ENCODE results near the gene GMCL1.
"Not testable (repeated sequence)": the region's sequence is repeated elsewhere in the genome, so short reads cannot be mapped to it uniquely, and the experiment has no call there.

GMCL1 gene

DNA sequence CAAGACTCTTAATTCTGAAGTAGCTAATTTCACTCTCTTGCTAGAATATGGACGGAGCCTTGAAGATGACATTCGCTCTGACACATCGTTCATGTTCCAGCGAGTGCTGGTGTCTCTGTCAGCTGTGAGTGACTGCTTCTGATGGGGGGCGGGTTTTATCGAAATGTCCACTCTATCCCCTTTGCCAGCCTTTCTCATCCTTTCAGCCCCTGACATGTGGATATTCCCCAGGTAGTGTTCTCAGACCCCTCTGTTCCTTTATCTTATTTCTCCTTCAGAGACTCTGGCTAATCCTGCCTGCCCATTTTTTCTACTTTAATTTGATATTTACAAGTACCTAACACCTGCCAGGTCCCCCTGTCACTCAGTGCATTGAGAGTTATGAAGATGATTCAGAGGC, 18.9 kb upstream of the GMCL1 start:
- DNase-seq, result no peak

DNA sequence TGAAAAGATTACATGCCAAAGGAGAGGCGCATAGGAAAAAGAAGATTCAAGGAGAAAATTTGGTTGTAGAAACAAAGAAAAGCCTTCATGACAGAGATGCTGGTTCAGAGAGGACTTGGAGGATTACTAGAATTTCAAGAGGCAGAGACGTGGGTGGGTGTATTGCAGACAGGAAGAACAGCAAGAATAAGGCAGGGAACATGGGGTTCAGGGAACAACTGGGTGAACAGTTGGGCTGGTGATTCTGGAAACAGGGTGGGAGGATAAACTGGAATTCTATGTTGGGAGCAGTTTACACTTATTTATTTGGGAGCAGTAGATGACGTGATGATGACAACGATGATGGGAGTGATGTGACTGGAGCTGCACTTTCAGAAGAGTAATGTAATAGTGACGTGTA, 18.4 kb upstream of the GMCL1 start:
- no peak for DNase-seq

DNA sequence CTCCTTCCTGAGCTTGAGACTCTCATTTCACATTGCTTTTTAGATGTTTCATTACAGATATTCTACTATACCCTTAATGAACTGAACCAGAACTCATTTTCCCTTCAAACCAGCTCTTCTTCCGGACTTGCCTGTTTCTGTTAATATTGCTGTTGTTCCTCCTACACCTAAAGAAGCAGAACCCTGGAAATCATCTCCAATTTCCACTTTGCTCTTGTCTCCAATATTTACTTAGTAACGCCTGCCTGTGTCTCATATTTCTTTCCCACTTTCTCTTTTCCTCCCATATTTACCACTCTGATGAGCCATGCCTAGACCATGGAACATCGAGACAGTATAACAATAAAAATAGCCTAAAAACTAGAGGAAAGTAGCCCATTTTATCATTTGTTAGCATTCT, 17.9 kb upstream of the GMCL1 start:
- DNase-seq, result no peak

DNA sequence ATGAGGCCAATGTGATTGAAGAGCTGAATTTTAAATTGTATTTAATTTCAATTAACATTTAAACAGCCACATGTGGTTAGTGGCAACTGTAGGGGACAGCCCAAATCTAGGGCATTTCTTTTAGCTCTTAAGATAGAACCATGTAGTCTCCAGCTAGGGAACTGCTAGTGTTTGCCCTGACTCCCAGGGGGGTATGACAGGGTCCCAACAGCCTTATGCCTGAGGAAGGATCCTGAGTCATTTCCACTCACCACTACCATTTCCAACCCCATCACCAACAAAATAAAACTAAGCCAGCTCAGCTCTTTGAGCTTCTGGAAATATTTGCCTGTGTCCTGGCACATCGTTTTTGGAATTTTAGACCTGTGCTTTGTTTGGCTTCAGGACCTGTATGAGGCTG, 13.7 kb upstream of the GMCL1 start:
- no peak for DNase-seq

DNA sequence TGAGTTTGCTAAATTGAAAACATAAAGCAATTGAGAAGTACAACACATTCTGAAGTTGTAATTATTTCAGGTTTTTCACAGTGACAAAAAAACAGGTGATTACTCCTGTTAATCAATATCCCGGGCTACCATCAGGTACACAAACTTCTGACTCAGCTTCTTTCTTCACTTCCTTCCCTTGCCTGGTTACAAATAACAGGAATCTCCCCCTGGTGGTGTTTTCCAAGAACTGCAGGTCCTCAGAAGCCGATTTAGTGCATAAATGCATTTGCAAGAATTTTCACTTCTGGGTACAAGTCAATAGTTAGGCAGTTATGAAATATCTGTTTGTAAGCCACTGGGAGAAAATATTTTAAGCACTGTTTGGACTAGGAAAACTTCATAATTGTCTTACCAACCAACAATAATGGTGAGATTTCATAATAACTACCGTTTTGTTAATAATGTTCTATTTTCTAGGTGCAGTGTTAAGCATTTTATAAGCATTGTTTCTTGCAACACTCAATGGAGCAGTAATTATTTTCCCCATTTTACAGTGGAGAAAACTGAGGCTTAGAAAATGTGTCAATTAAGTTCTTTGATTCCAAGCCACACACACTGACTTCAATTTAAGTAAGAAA, 12.4 kb upstream of the GMCL1 start:
- peak; percentile 87 for DNase-seq

DNA sequence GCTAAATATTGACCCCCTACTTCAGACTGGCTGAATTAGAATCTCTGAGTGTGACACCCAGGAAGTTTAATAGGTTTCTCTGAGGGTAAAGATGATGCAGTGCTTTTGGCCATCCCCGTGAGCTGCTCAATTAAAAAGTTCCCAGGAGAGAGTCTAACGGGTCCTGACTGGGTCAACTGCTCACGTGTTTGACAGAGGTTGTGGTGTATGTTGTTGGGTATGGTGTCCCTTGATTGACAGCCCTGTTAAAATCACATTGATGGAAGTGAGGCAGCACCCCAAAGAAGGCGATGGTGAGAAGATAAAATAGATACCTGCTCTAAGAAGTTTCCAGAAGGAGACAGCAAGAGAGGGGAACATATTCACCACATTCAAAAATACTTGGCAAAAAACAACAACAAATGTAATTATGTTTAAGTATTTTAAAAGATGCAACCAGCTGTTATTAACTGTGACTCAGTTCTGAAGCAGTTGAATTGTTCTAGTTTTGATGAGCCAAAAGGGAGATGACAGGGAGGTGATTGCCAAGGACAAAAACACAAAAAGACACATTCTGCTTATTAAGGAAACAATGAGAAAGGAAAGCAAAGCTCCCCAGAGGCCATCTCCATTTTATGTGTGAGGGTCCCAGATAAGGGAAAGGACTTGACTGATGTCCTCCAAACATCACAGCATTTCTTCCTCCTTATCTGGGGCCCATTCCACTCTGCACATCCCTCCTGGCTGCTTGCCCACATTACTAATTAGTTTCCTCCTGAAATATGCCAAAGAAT, 11.5 kb upstream of the GMCL1 start:
- no peak for DNase-seq

DNA sequence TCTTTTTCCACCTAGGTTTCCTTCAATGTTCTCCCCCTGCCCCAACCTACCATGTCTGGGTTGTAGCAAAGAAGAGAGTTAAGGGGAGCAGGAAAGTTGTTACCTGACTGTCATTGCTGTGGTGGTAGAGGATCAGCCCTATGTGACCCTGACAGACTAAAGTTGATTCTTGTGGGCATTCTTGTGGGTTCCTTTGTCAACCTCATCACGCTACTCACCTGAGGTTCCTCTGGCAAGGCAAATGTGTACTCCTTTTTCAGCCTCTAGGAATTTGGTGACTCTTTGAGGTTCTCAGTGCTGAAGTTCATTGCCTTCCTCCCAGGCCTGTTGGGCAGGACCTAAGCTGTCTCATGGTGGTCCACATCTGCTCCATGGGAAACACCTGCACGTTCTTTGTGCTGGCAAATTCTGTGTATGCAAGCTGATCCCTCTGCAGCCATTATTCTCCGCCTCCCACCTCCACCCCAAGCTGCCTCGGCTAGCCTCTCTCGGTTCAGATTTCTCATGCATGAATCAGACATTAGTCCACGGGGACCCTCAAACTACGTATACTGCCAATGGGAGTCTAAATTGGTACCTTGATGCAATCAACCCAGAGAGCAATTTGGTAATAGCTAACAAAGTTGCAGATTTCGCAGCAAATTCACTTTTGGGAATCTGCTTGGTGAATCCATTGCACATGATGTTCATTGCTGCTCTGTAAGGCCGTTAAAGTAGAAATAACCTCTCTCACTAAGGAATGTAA, 1.5 kb upstream of the GMCL1 start:
- DNase-seq, result no peak

DNA sequence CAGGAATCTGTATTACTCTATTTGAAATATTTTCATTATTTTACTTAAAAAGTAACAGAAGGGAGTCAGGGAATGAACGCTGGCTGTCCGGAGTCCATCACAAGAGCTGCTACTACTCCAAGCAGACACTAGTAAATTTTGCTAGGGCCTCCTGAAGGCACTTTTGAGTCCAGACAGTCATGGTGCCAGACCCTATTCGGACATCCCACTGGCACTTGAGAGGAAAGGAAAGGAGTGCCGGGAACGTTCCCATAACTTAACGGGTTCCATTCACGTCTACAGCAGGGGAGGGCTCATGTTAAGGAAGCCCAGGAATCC, 563 bp upstream of the GMCL1 start:
- DNase-seq, result no peak

DNA sequence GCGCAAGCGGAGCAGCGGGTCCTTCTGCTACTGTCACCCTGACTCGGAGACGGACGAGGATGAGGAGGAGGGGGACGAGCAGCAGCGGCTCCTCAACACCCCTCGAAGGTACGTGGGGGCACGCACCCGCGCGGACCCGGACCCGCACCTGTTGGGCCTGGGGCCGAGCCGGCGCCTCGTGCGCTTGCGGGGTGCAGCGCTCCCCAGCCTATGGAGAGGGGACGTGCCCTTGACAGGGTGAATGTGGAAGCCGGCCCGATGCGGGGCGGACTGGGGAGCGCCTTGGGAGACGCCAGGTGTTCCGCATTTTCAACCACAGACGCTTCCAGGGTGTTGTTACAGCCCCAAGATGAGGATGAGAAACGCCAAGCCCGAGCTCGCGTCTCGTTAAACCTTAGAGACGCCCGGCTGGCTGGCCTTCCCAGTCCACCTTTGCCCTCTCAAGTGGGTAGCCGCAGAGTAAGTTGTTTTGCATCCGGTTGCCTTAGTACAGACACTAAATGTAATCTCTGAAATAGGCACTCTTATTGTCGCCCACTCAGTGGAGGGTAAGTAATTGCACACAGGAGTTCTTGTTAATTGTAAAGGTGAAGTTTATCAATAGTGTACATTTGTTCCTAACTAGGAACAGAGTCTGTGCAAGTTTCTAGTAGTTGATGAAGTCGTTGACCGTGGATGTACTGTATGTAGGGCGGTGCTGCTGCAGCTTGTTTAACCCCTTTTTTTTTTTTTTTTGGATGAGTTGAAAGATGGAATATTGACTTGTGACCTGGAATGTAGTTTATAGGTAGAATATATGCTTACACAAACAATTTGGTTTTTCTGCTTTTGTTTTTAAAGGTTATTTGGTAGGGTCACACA, 815 bp downstream of the GMCL1 start:
- DNase-seq, result peak; percentile 30

DNA sequence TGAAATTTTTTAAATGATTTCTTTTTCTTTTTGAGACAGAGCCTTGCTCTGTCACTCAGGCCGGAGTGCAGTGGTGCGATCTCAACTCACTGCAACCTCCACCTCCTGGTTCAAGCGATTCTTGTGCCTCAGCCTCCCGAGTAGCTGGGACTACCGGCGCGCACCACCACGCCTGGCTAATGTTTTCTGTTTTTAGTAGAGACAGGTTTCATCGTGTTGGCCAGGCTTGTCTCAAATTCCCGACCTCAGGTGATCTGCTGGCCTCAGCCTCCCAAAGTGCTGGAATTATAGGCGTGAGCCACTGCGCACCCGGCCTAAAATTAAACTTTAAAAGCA, 1.4 kb downstream of the GMCL1 start:
- DNase-seq, result not testable (repeated sequence)

DNA sequence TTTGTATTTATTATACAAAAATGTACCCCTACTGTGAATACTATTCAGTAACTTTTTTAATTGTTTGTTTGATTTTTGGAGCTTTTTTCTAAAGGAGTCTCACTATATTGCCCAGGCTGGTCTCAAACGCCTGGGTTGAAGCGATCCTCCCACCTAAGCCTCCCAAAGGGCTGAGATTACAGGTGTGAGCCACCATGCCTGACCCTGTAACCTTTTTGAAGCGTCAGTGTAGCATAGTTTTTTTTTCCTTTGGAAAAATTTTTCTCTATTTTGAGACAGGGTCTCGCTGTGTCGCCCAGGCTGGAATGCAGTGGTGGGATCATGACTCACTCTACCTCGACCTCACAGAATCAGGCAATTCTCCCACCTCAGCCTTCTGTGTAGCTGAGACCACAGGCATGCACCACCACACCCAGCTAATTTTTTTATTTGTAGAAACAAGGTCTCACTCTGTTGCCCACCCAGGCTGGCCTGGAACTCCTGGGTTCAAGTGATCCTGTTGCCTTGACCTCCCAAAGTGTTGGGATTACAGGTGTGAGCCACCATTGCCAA, 2.0 kb downstream of the GMCL1 start:
- DNase-seq, result no peak

DNA sequence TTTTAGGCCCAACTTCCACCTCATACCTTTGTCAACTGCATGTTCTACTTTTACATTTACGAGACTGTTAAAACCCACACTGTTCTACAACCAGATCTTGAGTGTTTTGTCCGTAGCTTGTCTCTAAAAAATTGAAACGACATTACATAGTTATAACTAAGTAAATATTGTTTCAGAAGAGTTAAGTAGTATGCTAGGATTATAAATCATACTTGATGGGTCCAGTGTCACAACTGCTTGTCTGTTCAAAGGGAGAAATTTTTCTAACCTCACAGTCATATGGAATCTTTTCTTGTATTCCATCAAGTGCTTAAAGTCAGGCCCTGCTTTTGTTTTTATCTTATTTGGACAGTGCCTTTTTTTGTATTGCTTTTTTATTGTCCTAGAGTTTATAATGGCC, 4.3 kb downstream of the GMCL1 start:
- no peak for DNase-seq

DNA sequence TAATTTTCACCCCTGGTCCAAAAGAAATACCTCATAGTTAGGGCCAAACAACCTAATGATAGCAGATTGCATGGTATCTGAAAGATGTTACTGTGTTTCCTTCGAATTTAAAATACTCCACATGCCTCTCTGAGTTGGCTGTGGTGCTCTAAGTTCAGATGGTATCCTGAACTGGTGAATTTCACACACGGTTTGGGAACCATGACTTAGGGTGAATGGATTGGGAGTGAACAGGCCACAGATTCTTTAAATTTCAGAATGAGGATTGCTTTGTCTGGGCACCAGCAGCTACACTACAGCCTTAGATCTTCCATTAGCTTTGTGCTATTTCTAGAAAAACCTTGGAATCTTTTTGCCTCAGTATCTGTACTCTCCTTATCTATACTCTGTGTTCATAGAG, 6.2 kb downstream of the GMCL1 start:
- DNase-seq, result no peak

DNA sequence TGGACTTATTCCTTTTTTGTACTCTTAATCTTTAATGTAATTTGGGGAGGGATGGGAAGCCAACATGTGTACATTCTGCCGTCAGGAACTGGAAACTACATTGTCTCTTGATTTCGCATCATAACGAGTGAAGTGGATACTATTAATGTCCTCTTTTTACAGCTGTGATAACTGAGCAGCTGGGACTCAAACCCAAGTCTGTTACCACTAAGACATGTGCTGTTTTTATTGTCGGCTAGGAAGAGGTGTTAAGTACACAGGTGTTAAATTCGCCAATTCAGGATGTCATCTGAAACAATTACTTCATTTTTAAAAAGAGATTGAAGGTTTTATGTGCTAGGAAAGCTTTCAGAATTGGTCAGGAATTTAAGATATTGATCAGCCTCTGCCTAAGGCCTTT, 6.9 kb downstream of the GMCL1 start:
- no peak for DNase-seq

DNA sequence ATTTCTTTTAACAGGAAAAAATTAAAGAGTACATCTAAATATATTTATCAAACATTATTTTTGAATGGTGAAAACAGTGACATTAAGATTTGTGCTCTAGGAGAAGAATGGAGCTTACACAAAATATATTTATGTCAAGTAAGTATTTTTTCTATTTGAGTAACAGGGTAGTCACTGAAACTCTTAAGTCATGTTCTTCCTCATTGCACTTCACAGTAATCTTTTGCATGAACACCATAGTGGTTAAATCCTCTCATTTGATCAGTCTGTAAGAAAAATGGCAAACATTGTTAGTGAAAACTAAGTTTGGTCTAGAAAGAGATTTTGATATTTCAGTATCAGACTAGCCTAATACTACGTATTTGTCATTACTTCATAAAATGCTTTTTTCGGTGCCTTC, 8.1 kb downstream of the GMCL1 start:
- DNase-seq, result no peak

DNA sequence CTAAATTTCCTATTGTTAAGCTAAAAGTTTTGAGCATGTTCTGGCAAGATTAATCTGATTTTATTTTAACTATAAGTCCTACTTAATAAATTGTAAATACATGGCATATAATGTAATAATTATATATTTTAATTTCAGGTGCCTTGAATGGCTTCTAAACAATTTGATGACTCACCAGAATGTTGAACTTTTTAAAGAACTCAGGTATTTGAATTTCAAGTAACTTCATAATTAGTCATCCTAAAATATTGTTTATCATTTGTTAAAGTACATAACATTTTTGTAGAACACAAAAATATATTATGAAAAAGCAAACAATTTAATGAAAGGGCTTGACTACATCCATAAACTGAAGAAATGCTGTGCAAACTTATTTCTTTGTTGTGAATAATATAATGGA, 14.5 kb downstream of the GMCL1 start:
- DNase-seq, result no peak

DNA sequence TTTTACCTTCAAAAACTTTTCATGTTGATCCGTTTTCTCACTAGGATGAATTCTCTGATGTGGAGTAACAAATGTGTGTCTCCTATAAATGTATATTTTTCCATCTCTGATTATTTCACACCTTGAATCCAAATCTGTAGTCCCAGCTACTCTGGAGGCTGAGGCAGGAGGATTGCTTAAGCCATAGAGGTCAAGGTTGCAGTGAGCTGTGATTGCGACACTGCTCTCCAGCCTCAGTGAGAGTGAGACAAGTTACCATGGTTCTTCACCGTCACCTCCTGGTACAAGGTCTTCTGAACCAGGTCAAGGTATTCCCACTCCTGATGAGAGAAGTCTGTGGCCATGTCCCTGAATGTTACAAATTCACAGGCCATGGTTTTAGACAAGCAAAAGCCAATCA, 15.1 kb downstream of the GMCL1 start:
- no peak for DNase-seq

DNA sequence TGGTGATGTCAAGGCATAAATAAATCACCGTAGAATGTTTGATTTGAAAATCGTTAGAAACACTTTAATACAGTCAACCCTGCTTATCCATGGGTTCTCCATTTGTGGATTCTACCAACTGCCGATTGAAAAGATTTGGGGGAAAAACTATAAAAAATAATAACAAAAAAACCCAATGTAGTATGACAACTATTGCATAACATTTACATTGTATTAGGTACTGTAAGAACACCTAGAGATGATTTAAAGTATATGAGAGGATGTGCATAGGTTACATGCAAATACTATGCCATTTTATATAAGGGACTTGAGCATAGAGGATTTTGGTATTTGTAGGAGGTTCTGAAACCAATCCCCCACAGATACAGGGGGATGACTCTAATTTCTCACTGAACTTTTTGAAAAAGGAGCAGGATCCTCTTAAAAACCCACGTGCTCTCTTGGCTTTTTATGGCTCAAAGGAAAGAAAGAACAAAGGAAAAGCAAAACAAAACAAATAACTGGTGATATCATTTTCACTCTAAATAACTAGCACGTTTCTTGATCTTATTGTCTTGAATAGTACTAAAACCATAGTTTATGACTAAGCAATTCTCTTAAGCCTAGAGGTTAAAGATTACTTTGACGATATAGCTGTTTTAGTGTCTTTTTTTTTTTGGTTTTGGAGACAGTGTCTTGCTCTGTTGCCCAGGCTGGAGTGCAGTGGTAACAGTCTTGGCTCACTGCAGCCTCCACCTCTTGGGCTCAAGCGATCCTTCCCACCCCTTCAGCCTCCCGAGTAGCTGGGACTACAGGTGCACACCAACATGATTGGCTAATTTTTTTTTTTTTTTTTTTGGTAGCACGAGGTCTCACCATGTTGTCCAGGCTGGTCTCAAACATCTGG, 17.0 kb downstream of the GMCL1 start:
- DNase-seq, result no peak

DNA sequence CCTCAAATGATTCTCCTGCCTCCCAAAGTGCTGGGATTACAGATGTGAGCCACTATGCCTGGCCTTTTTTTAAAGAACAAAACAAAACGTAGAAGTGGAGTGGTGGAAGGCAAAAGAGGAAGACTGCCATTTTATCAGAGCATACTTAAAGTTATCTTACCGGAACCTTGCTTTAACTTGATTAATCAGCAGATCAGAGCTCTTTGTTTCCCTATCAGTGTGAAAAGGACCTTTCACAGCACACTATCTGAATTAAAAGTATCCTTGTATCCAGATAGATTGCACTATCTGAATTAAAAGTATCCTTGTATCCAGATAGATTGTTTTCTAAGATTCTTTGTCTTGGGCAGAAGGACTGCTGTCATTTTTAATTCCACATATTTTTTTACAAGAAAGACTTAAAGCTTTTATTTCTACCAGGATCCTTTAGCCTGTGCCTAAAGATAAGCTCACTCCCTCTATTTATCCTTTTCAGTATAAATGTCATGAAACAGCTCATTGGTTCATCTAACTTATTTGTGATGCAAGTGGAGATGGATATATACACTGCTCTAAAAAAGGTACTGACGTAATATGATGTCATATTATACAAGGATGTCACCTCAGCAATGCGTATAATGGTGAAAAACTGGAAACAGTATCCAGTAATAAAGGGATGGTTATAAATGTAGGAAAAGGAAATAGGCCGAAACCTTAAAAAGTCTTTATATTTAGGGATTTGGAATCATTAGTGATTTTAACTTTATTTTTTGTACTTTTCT, 17.8 kb downstream of the GMCL1 start:
- no peak for DNase-seq

DNA sequence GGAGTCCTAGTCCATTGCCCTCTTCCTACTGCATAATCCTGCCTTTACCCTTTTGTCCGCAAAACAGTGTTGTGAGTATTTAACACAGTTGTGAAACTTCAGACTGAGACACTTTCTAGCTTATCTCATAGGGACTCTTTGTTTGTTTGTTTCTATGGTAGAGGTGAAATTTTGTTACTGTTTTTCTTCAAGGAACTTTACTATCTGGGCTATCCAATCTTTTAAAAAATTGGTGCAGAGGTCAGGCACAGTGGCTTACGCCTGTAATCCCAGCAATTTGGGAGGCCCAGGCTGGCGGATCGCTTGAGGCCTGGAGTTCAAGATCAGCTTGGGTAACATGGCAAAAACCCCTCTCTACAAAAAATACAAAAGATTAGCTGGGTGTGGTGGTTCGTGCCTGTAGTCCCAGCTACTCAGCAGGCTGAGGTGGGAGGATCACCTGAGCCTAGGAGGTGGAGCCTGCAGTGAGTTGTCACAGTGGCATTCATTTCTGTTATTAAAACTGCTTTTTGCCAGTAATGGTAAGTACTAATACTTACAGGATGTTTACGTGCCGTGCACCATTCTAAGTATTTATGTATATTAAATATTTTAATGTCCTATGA, 18.8 kb downstream of the GMCL1 start:
- DNase-seq, result no peak

DNA sequence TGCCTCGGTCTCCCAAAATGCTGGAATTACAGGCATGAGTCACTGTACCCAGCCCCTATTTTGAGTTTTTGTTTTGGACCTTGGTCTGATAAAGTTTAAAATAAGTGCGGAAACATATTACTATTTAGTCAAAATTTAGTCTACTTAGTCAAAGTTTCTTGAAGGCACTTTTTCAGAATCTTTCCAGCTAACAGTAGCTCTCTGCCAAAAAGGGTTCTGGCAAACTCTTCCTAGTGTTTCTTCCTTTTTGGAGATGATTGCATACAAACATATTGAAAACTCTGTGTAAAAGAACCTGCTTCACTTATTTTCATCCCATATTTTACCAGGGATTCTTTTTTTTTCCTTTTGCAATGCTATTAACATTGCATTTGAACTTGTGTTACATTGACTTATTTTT, 28.8 kb downstream of the GMCL1 start:
- DNase-seq, result no peak

Data from CD4-positive, alpha-beta T cell treated with Interleukin-4 for 4 hours (primary cell).